ENCODE measurements around the gene KLHDC8A. TPM values are rescaled to one million over a fixed set of nuclear protein-coding genes. Genes with fewer than 3 reads are reported as not detected.

The KLHDC8A gene
- total and polyA plus RNA-seq, 2 of the 4 experiments (the other 2 are of a cell fraction), result not detected

- TF ChIP-seq RAD21 (IDR thresholded peaks at IDR 0.05; ENCODE audit: low read length) (no peak), POLR2A (IDR thresholded peaks at IDR 0.05; ENCODE audit: low read depth, low read length) (no peak)
Measured at GRCh38 chr1:205312866-205313562, 43.7 kb downstream of the KLHDC8A start (continued).

- no peak for ATAC-seq (ENCODE audit: low read depth)
- Histone ChIP-seq H3K4me3 (ENCODE audit: insufficient read depth, low read depth, low read length) (no peak overlapping the region), H3K18ac (ENCODE audit: low read depth, low read length) (no peak overlapping the region), H3K9me1 (ENCODE audit: insufficient read depth, low read length) (peaks cover 56% of the 10 kb centered on the region), H4K20me1 (ENCODE audit: insufficient read depth, low read length) (peaks cover 29% of the 10 kb centered on the region), H3K9me3 (ENCODE audit: control insufficient read depth, insufficient read depth, low read length) (no peaks in the 10 kb centered on the region), H3K23ac (ENCODE audit: low read depth, low read length) (peak overlapping the region; percentile 67; the same call in 1 of the 2 replicates), H3K14ac (replicated peaks; ENCODE audit: low read depth, low read length) (no peak overlapping the region), H3K27ac (ENCODE audit: insufficient read depth, low read length) (no peak overlapping the region), H2AK9ac (replicated peaks; ENCODE audit: low read depth, low read length, poor library complexity) (peak overlapping the region; percentile 44), H4K8ac (ENCODE audit: low read depth in 2 of 2, low read length in 2 of 2) (no peak overlapping the region), H3K79me1 (ENCODE audit: low read depth in 1 of 2, low read length in 2 of 2) (peaks cover 41 to 89% of the 10 kb centered on the region in 2 experiments), H2AFZ (replicated peaks; ENCODE audit: low read length, poor library complexity) (no peak overlapping the region), H3K36me3 (ENCODE audit: control insufficient read depth, insufficient read depth, low read length) (peaks cover 62% of the 10 kb centered on the region), H2BK20ac (ENCODE audit: low read depth, low read length) (no peak overlapping the region), H3K9ac (ENCODE audit: low read depth, low read length) (no peak overlapping the region), H3K4ac (ENCODE audit: low read depth, low read length) (no peak overlapping the region), H2BK120ac (ENCODE audit: low read depth, low read length) (no peak overlapping the region), H2AK5ac (ENCODE audit: low read depth, low read length) (no peak overlapping the region), H4K5ac (ENCODE audit: low read depth, low read length) (no peak overlapping the region; the same call in 1 of the 2 replicates), H3K56ac (ENCODE audit: extremely low read depth, insufficient read depth, low read length) (no peak overlapping the region), H2BK15ac (ENCODE audit: low read depth, low read length) (no peak overlapping the region), H2BK5ac (ENCODE audit: low read depth, low read length, poor library complexity, severe bottlenecking) (peak overlapping the region; percentile 10), H4K91ac (ENCODE audit: insufficient read depth, low read depth, low read length) (no peak overlapping the region; the same call in 1 of the 2 replicates), H3K27me3 (ENCODE audit: control insufficient read depth, insufficient read depth, low read length) (no peaks in the 10 kb centered on the region), H3K4me2 (ENCODE audit: low read depth, low read length) (no peak overlapping the region), H3K4me1 (ENCODE audit: control insufficient read depth, insufficient read depth, low read length) (peaks cover 21% of the 10 kb centered on the region)
- in situ Hi-C loops (cut with MboI; ENCODE audit: low sequenced_read_pairs) (no loop called here), intact Hi-C loops (cut with micrococcal nuclease) (no loop called here), dilution Hi-C loops (cut with HindIII; ENCODE audit: low sequenced_read_pairs, unreplicated experiment) (no loop called here)
- POLR2A ChIA-PET (ENCODE audit: unreplicated experiment), result no interaction called here
- whole genome bisulfite sequencing, 2 experiments (ENCODE audit: extremely low coverage in 2 of 2, insufficient read length in 1 of 2), result no CpG with 5 or more reads among the region's 8 CpGs
- no TSS peak for BruUV-seq (replicated peaks)
- CTCF ChIA-PET, result no interaction called here
- no peak for DNase-seq
- TF ChIP-seq POLR2A (IDR thresholded peaks at IDR 0.05; ENCODE audit: low read depth, low read length), result no peak
- TF ChIP-seq CHD1 (IDR thresholded peaks at IDR 0.05; ENCODE audit: low read depth, low read length), result no peak
- TF ChIP-seq RAD21 (IDR thresholded peaks at IDR 0.05; ENCODE audit: low read length), result no peak
- no peak for TF ChIP-seq SMC3 (IDR thresholded peaks at IDR 0.05; ENCODE audit: low read depth, low read length)
- no peak for TF ChIP-seq CEBPB (IDR thresholded peaks at IDR 0.05; ENCODE audit: low read depth, low read length)
- TF ChIP-seq ELK1 (IDR thresholded peaks at IDR 0.05; ENCODE audit: borderline replicate concordance, low read depth, low read length), result no peak
- TF ChIP-seq MAZ (IDR thresholded peaks at IDR 0.05; ENCODE audit: borderline replicate concordance, low read depth, low read length), result no peak
Measured at GRCh38 chr1:205310976-205311704, 45.6 kb downstream of the KLHDC8A start.

Measured in IMR-90 (cell line).